NCI-H460 (cell line): ENCODE results near the gene EXOSC10. TPM values are rescaled to one million over a fixed set of nuclear protein-coding genes. Genes with fewer than 3 reads are reported as not detected.
A peak's percentile ranks its signal among the peaks of the same experiment; 100 is the strongest.
"Not testable (repeated sequence)": the region's sequence is repeated elsewhere in the genome, so short reads cannot be mapped to it uniquely, and the experiment has no call there.

ENCODE experiments used
- DNase-seq: peaks from one replicate; pipeline ENCODE4 v3.0.0-alpha.2; 2016; ENCODE audit warnings: low read depth; ENCODE audit errors: extremely low read depth
- total RNA-seq: library from RNA; depleted of rRNA; stranded (reverse); fragments of >200 nt; shearing (Covaris generic); gene quantifications from 2 replicates; pipeline ENCODE4 v1.2.3, GENCODE V29; 2014

Gene EXOSC10
- total RNA-seq, 1 experiment from 2014 or later, result 57.3 TPM

DNA sequence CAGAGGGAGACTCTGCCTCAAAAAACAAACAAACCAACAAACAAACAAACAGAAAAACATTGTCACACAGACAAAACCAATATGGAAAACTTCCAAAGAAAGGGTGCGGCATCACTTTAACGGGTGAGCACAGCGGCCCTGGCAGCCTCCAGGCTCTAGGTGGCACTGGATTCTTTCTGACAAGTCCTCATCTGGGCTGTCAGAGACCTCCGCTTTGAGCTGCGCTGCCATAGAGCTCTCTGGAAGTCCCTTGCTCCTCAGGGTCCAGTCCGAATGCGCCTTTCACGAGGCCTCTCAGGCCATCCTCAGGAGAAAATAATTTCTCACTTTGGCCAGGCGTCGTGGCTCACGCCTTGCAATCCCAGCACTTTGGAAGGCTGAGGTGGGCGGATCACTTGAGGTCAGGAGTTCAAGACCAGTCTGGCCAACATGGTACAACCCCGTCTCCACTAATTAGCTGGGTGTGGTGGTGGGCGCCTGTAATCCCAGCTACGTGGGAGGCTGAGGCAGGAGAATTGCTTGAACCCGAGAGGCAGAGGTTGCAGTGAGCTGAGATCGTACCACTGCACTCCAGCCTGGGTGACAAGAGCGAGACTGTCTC lies 35.6 kb downstream of the EXOSC10 start:
- not testable (repeated sequence) for DNase-seq

DNA sequence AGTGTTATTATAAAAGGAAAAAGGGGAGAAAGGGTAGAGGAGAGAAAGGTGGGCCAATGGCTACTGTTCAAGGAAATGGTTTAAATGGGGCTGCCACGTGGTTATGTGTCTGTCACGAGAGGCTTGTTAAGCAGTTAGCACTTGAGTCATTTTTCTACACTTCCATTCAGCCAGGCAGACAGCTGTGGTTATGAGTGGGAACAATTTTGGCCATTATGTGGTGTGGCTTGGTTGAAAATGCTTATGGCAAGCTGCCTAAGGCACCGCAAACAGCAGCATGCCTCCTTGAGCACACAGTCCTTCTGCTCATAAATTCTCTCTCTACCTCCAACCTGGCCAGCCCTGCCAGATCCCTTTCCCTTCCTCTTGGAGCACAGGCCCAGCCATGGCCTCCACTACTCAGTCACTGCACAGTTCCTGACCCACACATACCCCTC lies 36.7 kb downstream of the EXOSC10 start:
- DNase-seq, result no peak

- no peak for DNase-seq
Measured at GRCh38 chr1:11061652-11062365, 37.9 kb downstream of the EXOSC10 start.

DNA sequence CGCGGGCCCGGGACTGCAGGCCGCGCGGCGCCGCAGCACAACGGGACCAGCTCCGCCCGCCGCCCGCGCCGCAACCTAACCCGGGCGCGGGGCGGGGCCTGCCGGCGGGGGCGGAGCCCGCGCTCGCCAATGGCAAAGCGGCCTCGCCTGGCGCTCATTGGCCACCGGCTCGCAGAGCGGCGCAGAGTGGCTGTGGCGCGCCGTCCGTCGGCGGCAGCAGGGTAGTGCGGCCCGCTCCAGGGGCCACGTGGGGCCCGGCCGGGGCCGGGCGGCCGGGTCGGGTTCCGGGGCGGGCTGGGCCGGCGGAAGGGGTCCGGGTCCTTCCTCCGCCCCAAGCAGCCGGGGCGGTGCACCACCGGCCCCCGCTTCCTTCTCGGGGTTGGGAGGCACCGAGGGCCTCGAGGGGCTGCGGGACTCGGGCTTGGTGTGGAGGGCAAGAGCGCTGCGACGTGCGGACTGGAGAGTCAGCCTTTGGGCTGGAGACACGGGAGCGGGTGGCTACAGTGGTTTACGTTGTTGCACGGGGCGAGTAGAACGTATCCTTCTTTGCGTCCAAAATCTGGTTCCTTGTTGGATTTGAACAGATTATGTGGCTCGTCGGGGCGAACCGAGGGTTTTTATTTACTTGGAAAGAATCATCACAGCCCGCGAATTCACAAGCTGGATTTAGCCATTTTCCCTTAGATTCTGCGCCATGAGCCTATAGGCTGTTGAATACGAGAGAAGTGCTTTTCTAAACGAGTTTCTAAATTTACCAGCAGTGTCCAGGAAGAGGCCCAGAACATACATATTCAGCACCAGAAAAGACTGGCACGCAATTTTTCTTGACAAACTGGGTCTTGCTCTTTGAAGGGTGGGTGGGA lies 39.5 kb downstream of the EXOSC10 start, which contains the start of gene SRM:
SRM (minus strand) TSS at position 51 of the 863 bp plus-strand sequence. CDS start 75 bp downstream, outside the sequence.
- DNase-seq, result peak; percentile 82

GRCh38 chr1:11059155-11059967 lies 40.3 kb downstream of the EXOSC10 start:
- DNase-seq, result no peak

- DNase-seq, result no peak
Measured at GRCh38 chr1:11058595-11059154, 41.0 kb downstream of the EXOSC10 start.

DNA sequence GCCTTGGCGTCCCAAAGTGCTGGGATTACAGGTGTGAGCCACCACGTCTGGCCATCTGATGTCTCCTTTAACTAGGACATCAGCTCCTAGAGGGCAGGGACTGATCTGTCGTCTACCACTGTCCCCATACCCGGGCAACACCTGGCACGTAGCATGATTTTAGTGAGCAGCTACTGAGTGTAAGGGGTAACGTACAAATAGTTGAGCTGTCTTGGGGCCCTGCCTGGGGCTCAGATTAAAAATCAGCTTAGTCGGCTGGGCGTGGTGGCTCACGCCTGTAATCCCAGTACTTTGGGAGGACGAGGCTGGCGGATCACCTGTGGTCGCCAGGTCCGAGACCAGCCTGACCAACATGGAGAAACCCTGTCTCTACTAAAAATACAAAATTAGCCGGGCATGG lies 41.6 kb downstream of the EXOSC10 start:
- DNase-seq, result no peak

- no peak for DNase-seq
Measured at GRCh38 chr1:11057477-11057876, 42.2 kb downstream of the EXOSC10 start.

GRCh38 chr1:11056504-11056903 lies 43.2 kb downstream of the EXOSC10 start:
- DNase-seq, result no peak

GRCh38 chr1:11055676-11056075 lies 44.0 kb downstream of the EXOSC10 start:
- DNase-seq, result no peak

DNA sequence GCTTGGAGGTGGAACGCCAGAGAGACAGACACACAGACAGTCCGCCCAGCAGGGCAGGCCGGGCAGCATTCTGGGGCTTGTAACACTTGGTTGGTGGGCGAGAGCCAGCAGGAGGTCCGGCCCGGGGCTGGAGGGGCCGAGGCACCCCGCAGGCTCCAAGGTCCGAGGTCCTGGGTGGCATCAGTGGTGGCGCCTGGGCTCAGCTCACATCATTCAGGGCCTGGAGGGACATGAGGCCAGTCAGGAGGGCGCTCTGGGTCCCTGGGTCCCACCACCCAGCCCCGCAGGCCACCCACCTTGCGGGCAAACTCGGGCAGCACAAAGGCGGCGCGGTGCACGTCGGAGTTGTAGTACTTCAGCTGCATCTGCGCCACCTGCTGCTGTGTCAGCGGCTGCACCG lies 45.0 kb downstream of the EXOSC10 start:
- no peak for DNase-seq

DNA sequence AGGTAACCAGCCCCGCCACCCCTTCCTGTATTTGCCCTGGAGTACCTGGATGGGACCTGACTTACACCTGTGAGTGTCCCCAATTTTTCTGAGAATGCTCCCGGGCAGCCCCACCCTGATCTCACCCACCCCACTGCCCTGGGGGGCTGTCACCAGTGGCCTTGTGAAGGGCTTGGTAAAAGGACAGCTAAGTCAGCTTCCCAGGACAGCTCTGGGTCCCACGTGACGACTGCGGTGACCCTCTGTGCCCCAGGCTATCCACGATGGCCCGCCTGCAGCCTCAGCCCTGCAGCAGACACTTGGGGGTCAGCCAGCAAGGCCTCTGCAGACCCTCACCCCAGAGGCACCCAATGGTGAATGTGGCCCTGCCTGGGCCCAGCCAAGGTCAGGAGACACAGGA lies 45.5 kb downstream of the EXOSC10 start:
- no peak for DNase-seq

DNA sequence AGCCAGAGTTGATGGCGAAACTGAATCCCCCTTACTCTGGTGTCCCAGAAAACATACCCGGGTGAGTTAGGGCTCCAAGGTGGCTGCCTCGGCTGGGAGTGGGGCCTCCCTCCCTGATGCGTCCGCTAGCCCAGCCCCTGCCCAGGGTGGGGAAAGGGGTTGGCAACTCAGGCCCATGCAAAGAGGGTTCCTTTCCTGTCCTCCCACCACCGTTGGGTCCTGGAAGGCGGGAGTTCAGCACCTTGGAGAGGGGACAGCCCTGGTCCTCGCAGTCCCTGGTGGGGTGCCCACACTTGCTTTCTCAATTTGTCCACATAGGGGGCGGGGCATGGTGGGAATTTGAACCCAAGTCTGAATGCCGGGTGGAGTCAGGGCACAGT lies 45.9 kb downstream of the EXOSC10 start:
- DNase-seq, result no peak

DNA sequence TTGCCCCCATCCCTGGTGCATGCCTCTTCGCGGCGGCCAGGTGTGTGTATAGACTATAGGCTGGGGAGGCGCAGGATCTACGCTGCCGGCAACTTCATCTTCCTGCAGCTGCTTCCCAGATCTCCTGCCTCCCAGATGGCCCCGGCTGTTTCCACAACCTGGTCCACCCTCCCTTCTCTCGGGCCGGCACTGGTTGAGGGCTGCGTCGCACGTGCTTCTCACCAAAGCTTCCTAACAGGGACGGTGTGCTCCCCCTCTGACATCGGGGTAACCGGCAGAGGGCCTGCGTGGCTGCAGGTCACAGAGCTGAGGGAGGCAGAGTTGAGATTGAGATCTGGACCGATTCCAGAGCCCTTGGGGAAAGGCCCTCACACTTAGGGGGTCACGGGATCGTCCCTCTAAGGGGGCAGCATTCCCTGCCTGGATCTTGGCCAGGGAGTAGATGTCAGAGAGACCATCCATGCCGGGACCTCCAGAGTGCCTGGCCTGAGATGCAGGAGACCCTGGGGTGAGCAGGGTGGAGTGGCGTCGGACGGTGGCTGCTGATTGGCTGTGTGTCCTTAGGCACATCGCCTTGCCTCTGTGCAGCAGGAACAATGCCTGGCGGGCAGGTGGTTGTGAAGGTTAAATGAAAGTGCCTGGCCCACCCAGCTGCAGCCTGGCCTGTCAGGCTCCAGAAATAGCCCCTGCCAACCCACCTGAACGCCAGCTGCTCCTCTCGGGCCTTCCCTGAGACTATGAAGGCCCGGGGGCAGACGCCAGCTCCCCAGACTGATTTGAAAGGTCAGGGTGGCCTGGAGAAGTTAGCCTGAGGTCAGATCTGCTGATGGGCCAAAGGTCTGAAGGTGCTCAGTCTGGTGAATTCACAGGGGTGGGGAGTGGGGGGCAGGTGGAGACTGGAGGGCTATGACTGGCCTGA lies 46.6 kb downstream of the EXOSC10 start:
- no peak for DNase-seq

DNA sequence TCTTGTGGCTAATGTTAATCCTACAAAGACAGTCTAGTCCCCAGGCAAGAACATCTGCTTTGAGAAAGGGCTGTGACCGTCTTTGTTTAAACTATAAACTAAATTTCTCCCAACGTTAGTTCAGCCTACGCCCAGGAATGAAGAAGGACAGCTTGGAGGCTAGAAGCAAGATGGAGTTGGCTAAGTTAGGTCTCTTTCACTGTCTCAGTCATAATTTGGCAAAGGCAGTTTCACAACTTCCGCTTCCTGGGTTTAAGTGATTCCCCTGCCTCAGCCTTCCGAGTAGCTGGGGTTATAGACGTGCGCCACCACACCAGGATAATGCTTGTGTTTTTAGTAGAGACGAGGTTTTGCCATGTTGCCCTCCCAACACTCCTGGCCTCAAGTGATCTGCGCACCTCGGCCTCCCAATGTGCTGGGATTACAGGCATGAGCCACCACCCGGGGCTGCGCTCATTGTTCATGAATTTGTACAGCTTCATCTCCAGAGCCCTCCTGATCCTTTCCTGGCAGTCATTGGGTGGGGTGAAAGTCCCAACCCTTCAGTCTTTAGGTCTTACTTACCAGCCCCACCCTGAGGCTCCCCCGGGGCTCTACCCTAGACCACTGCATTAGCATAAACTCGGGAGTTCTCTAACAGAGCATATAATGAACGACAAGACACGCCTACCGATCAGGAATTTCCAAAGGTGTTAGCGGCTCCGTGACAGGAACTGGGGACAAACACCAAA lies 47.7 kb downstream of the EXOSC10 start:
- no peak for DNase-seq

DNA sequence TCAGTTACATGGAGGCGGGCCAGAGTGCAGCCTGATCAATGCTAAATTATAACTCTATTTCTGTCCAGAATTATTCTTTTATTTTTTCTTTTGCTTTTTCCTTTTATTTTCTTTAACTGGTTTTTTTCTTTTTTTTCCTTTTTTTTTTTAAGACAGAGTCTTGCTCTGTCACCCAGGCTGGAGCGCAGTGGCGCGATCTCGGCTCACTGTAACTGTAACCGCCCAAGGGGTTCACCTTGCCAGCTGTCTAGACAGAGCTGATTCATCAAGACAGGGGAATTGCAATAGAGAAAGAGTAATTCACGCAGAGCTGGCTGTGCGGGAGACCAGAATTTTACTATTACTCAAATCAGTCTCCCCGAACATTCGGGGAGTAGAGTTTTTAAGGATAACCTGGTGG lies 48.5 kb downstream of the EXOSC10 start:
- not testable (repeated sequence) for DNase-seq

- no peak for DNase-seq
Measured at GRCh38 chr1:11046625-11047365, 52.9 kb downstream of the EXOSC10 start, which contains the start of gene MASP2. Gene MASP2 (minus strand): TSS chr1:11047239. CDS start chr1:11047207, 32 bp downstream.

DNA sequence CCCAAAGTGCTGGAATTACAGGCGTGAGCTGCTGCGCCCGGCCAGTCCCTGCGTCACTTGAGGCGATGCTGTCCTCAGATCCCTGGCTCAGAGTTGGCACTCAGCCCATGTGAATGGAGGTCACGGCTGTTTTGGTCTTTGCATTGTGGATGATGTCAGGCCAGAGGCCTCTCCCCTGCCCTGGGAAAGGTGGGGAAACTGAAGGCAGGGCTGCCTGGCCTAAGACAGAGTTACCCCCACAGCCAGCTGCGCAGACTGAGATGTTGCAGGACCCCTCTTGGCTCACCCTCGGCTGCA lies 53.5 kb downstream of the EXOSC10 start:
- DNase-seq, result no peak
